ENCODE data around the gene TBCB.

- no peak for TF ChIP-seq CTCF (IDR thresholded peaks at IDR 0.05)
- TF ChIP-seq POLR2A (IDR thresholded peaks at IDR 0.05): no peak
These were observed 35.8 kb upstream of the TBCB start for GRCh38 chr19:36079389-36079945.

Measured in ovary (tissue), 3 donors.